HG03135 (cell line): ENCODE data around the gene CNTNAP2.
"Not testable (repeated sequence)": the region's sequence is repeated elsewhere in the genome, so short reads cannot be mapped to it uniquely, and the experiment has no call there.

Source experiments
- ATAC-seq: cut with Tn5 transposase; IDR thresholded peaks from one replicate; pipeline ENCODE4 v1.9.1; 2021; ENCODE audit warnings: mild to moderate bottlenecking, moderate library complexity; ENCODE audit not compliant: unreplicated experiment

The CNTNAP2 gene

DNA sequence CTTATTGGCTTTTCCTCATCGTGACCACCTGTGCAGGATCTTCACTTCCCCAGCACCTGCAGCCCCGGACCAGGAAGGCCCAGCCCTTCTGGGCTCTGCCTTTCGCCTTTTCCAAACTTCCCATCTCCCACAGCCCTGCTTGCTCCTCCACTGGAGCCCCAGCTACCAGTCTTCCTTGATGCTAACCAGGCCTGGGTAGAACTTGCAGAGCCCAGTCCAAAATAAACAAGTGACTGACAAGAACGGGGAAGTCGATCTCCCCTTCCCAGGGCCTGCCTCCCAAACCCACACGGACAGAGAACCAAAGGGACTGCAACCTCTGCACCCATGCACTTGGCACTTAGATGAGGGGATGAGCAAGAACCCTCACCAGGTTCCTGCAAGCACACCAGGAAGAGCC is 2319.1 kb downstream of the CNTNAP2 start:
- ATAC-seq: no peak

GRCh38 chr7:148436135-148436534 is 2319.5 kb downstream of the CNTNAP2 start:
- ATAC-seq: no peak

DNA sequence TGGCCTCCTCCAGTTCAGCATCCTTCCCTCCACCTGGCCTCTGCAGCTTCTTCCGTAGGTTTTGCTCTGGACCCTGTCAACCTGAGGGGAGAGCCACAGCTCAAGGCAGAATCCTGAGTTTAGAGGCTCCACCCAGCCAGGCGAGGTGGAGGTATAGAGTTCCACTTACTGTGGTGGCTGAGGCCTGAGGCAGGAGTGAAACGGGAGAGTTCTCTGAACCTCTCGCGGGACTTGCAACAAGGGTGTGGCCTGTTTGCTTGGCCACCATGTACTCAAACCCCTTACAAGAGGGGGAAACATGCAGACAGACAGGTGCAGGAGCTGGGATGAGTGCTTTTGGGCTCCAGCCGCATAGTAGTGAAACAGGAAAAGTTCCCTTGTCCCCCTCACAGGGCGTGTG is 2320.0 kb downstream of the CNTNAP2 start:
- ATAC-seq: peak; percentile 66

GRCh38 chr7:148437043-148437442 is 2320.4 kb downstream of the CNTNAP2 start:
- ATAC-seq: no peak

GRCh38 chr7:148442141-148442655 is 2325.6 kb downstream of the CNTNAP2 start:
- no peak for ATAC-seq

- ATAC-seq: no peak
These were observed 2326.3 kb downstream of the CNTNAP2 start for GRCh38 chr7:148442933-148443332.

DNA sequence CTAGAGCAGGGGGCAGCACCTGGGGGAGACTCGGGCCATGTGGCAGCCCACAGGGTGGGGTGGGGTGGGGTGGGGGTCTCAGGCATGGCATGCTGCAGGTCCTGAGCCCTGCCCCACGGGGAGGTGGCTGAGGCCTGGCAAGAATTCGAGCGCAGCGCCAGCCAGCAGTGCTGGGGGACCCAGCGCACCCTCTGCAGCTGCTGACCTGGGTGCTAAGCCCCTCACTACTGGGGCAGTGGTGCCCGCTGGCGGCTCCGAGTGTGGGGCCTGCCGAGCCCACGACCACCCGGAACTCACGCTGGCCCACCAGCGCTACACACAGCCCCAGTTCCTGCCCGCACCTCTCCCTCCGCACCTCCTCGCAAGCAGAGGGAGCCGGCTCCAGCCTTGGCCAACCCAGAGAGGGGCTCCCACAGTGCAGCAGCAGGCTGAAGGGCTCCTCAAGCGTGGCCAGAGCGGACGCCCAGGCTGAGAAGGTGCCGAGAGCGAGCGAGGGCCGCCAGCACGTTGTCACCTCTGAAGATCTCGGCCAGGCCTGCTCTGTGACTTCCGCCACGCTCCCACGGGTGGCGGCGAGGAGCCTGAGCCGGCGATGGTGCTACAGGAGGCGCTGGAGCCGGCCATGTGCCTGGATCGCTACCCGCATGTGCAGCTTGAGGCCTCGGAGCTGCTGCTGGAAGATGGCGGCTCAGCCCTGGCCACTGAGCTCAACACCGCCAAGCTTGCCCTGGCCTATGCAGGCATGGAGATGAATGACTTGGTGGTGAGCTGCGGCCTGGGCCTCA is 2328.9 kb downstream of the CNTNAP2 start:
- no peak for ATAC-seq

GRCh38 chr7:148447221-148447849 is 2330.7 kb downstream of the CNTNAP2 start:
- peak; percentile 87 for ATAC-seq

- ATAC-seq: not testable (repeated sequence)
These were observed 2334.9 kb downstream of the CNTNAP2 start for GRCh38 chr7:148451526-148451925.

DNA sequence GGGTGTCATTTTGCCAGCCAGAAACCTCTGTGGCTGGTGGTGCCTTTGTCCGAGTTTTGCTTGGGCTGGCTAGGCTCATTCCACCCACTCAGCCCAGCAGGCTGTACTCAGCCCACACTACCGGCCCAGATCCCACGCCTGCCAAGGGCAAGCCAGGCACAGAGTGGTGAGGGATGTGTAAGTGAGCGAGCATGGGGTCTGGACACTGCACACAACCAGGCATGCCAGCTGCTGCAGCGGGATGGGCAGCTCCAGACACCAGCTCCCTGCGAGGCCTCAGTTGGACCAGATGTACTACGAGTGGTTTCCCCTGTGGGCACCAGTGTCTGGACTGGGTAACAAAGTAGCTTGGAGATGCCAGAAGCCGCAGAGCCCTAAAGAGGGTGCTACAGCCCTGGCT is 2339.8 kb downstream of the CNTNAP2 start:
- ATAC-seq: no peak

- ATAC-seq: no peak
These were observed 2340.8 kb downstream of the CNTNAP2 start for GRCh38 chr7:148457310-148457921.

GRCh38 chr7:148458263-148458662 is 2341.7 kb downstream of the CNTNAP2 start:
- no peak for ATAC-seq

DNA sequence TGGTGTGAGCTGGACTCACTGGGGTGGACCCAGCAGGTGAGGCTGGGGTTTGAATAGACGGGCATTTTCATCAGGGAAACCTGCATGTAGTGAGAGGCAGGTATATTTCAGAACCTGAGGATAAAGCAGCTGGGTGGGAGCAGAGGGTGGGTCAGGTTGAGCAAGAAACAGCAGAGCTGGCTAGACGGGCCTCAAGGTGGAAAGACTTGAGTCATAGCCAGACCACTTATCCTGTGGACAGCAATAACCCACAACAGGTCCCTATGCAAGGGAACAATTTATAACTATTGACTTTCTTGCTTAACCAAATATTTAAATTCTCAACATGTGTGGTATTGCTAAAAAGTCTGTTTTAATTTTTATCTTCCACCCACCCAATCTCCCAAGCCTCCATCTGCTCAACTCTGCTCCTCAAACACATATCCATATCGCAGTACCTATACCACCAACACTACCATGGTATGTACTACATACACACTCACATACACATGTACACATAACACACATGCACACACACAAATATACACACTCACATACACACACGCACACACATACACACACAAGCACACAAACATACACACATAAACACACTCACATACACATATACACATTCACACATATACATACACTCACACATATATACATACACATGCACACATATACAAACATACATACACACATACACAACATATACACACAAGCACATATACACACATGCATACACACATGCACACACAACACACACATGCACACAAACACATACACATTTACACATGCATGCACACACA is 2345.0 kb downstream of the CNTNAP2 start:
- ATAC-seq: no peak

DNA sequence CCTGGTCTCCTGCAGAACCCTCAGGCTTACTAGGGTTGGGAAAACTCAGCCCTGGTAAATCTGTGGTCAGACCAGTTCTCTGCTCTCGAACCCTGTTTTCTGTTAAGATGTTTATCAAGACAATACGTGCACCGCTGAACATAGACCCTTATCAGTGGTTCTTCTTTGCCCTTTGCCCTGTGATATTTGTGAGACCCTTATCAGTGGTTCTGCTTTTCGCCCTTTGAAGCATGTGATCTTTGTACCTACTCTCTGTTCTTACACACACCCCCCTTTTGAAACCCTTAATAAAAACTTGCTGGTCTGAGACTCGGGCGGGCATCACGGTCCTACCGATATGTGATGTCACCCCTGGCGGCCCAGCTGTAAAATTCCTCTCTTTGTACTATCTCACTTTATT is 2346.2 kb downstream of the CNTNAP2 start:
- ATAC-seq: not testable (repeated sequence)

- no peak for ATAC-seq
These were observed 2346.6 kb downstream of the CNTNAP2 start for GRCh38 chr7:148463210-148463609.

DNA sequence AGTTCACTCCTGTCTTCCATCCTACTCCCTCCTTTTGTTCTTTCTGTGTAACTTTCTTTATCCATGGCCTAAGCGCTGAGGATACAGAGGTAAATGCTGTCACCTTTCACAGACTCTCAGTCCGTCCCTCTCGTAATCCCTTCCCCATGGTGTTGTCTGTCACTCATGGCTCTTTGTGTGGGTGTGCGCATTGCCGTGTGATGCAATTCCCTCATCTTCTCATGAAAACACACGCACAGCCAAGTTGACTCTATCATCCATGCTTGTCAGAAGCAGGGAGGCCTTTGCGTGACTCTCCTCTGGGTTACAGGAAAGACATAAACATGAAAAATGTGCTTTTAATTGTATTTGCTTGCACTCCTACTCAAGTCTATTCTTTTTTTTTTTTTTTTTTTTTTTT is 2348.3 kb downstream of the CNTNAP2 start:
- ATAC-seq: no peak

- ATAC-seq: not testable (repeated sequence)
These were observed 2348.8 kb downstream of the CNTNAP2 start for GRCh38 chr7:148465441-148465840.

- ATAC-seq: no peak
These were observed 2349.5 kb downstream of the CNTNAP2 start for GRCh38 chr7:148466120-148466519.

DNA sequence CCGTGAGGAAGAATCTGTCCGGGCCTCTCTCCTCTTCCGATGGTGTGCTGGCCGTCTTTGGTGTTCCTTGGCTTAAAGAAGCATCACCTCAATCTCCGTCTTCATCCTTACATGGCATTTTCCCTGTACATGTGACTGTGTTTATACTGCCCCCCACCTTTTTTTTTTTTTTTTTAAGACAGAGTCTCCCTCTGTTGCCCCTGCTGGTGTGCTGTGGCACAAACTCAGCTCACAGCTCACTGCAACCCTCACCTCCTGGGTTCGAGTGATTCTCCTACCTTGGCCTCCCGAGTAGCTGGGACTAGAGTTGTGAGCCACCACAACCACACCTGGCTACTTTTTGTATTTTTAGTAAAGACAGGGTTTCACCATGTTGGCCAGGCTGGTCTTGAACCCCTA is 2352.1 kb downstream of the CNTNAP2 start:
- no peak for ATAC-seq
